ENCODE data around the gene TMCC3.

TMCC3 gene

DNA sequence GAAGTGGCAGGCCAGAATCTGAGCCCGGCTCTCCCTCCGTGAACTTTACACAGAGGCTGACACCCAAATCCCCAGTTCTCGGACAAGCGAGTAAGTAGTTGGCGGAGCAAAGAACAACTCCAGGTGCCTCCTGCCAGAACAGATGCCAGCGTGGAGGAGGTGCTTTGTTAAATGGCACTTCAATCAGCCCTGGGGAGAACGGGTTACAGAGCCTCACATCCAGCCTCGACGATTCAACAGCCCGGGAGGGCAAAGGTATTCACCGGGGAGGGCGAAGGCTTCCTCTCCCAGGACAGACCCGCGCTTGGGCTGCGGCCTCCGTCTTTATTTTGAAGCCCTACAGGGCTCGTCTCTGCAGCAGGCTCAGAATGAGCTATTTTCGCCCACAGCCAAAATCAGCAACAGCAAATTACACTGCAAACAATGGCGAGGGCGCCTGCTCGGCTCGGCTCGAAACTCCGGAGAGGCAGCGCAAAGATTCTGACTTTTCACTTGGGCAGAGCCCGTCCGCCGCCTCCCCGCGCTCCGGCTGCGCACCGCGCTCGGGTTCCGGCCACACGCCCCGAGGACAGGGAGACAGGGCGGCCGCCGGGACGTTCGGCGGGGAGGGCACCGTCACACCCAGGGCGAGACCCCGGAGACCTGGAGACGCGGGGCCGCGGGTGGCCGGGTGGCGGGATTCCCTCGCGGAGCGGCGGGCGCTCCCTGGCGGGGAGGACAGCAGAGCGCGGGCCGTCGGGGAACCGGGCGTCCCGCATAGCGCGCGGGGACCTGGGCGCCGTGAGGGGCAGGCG lies 811 bp downstream of the TMCC3 start (continued):
- TF ChIP-seq, protein P1, sequence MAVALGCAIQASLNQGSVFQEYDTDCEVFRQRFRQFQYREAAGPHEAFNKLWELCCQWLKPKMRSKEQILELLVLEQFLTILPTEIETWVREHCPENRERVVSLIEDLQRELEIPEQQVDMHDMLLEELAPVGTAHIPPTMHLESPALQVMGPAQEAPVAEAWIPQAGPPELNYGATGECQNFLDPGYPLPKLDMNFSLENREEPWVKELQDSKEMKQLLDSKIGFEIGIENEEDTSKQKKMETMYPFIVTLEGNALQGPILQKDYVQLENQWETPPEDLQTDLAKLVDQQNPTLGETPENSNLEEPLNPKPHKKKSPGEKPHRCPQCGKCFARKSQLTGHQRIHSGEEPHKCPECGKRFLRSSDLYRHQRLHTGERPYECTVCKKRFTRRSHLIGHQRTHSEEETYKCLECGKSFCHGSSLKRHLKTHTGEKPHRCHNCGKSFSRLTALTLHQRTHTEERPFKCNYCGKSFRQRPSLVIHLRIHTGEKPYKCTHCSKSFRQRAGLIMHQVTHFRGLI (tag by site-specific recombination; IDR thresholded peaks at IDR 0.05), result peak; percentile 68; the same call in 1 of the 2 replicates
- TF ChIP-seq, protein P2, sequence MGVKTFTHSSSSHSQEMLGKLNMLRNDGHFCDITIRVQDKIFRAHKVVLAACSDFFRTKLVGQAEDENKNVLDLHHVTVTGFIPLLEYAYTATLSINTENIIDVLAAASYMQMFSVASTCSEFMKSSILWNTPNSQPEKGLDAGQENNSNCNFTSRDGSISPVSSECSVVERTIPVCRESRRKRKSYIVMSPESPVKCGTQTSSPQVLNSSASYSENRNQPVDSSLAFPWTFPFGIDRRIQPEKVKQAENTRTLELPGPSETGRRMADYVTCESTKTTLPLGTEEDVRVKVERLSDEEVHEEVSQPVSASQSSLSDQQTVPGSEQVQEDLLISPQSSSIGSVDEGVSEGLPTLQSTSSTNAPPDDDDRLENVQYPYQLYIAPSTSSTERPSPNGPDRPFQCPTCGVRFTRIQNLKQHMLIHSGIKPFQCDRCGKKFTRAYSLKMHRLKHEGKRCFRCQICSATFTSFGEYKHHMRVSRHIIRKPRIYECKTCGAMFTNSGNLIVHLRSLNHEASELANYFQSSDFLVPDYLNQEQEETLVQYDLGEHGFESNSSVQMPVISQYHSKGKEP (tag by site-specific recombination; IDR thresholded peaks at IDR 0.05), result no peak
- TF ChIP-seq ZNF747 (tag by site-specific recombination; IDR thresholded peaks at IDR 0.05) (no peak), SP3 (tag by site-specific recombination; IDR thresholded peaks at IDR 0.05) (no peak), ZNF223 (tag by site-specific recombination; IDR thresholded peaks at IDR 0.05) (no peak), SCRT2 (tag by site-specific recombination; IDR thresholded peaks at IDR 0.05) (no peak), GLI2 (tag by site-specific recombination; IDR thresholded peaks at IDR 0.05; ENCODE audit: borderline replicate concordance, low read depth) (no peak), ZNF621 (tag by site-specific recombination; IDR thresholded peaks at IDR 0.05) (no peak), ZNF561 (tag by site-specific recombination; IDR thresholded peaks at IDR 0.05; ENCODE audit: borderline replicate concordance) (no peak; the same call in 1 of the 2 replicates), ZNF266 (tag by site-specific recombination; IDR thresholded peaks at IDR 0.05; ENCODE audit: low read depth) (no peak), ZNF660 (tag by site-specific recombination; IDR thresholded peaks at IDR 0.05) (0 out of 2 replicates have a peak, but pooled peaks have one; percentile 56), ZNF544 (tag by site-specific recombination; IDR thresholded peaks at IDR 0.05) (no peak), GLI4 (tag by site-specific recombination; IDR thresholded peaks at IDR 0.05) (no peak), ZNF600 (tag by site-specific recombination; IDR thresholded peaks at IDR 0.05) (peak; percentile 74; the same call in 1 of the 2 replicates), ZNF670 (tag by site-specific recombination; IDR thresholded peaks at IDR 0.05; ENCODE audit: low read depth) (no peak), ZNF239 (tag by site-specific recombination; IDR thresholded peaks at IDR 0.05) (no peak), ZBTB20 (tag by site-specific recombination; IDR thresholded peaks at IDR 0.05) (peak; percentile 42), ZNF692 (tag by site-specific recombination; IDR thresholded peaks at IDR 0.05) (0 out of 2 replicates have a peak, but pooled peaks have one; percentile 19), ZBTB11 (tag by site-specific recombination; conservative IDR thresholded peaks at IDR 0.05; ENCODE audit: low read depth) (peak; percentile 55; the same call in 1 of the 2 replicates), HOXD13 (CRISPR knock-in tag; IDR thresholded peaks at IDR 0.05; ENCODE audit: borderline replicate concordance) (no peak)
- TF ChIP-seq, protein P3, sequence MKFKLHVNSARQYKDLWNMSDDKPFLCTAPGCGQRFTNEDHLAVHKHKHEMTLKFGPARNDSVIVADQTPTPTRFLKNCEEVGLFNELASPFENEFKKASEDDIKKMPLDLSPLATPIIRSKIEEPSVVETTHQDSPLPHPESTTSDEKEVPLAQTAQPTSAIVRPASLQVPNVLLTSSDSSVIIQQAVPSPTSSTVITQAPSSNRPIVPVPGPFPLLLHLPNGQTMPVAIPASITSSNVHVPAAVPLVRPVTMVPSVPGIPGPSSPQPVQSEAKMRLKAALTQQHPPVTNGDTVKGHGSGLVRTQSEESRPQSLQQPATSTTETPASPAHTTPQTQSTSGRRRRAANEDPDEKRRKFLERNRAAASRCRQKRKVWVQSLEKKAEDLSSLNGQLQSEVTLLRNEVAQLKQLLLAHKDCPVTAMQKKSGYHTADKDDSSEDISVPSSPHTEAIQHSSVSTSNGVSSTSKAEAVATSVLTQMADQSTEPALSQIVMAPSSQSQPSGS (tag by site-specific recombination; IDR thresholded peaks at IDR 0.05; ENCODE audit: low read depth), result no peak
